A673 (cell line): Measurements from ENCODE around the gene ASB16. TPM values are rescaled to one million over a fixed set of nuclear protein-coding genes. Genes with fewer than 3 reads are reported as not detected.

Experiments used
- BruUV-seq: library from RNA; stranded (reverse); fragments of 400-500 nt; replicated peaks from 2 replicates; lab custom pipeline; 2021; lab: Mats Ljungman, UMichigan
- CTCF ChIA-PET: fragments of 300-600 bp; sonication (Branson Sonifier 250); formaldehyde crosslinking; loops from one replicate; lab custom pipeline; 2022; ENCODE audit warnings: antibody characterized with exemption; lab: Charles Lee
- POLR2A ChIA-PET: fragments of 300-600 bp; sonication (Branson Sonifier 250); formaldehyde crosslinking; loops from one replicate; lab custom pipeline; 2022; ENCODE audit warnings: antibody characterized with exemption; ENCODE audit not compliant: low non-redundant PET; lab: Charles Lee
- DNase-seq: peaks from one replicate; pipeline ENCODE4 v3.0.0-alpha.2; 2015; ENCODE audit warnings: low spot score
- H3K27ac ChIP-seq: fragments of 200-600 bp; sonication (generic); 2 replicates; pipeline ENCODE4 v1.5.1; 2016; ENCODE audit warnings: mixed run types, low read depth, mild to moderate bottlenecking, mixed read lengths, antibody characterized with exemption, low read length; ENCODE audit not compliant: poor library complexity, severe bottlenecking
- H3K27me3 ChIP-seq: fragments of 200-600 bp; sonication (generic); replicated peaks from 2 replicates; pipeline ENCODE4 v1.6.1; 2017; ENCODE audit warnings: mixed run types, low read depth, mild to moderate bottlenecking, mixed read lengths, antibody characterized with exemption, low read length; ENCODE audit not compliant: insufficient read depth, poor library complexity
- H3K36me3 ChIP-seq: fragments of 200-600 bp; sonication (generic); 2 replicates; pipeline ENCODE4 v1.6.1; 2016; ENCODE audit warnings: mixed run types, mild to moderate bottlenecking, mixed read lengths, antibody characterized with exemption, low read length; ENCODE audit not compliant: insufficient read depth, poor library complexity, severe bottlenecking
- H3K4me1 ChIP-seq: fragments of 200-600 bp; sonication (generic); 2 replicates; pipeline ENCODE4 v1.6.1; 2017; ENCODE audit warnings: mixed run types, mild to moderate bottlenecking, mixed read lengths, antibody characterized with exemption, low read length; ENCODE audit not compliant: insufficient read depth, poor library complexity, severe bottlenecking
- H3K4me3 ChIP-seq: fragments of 200-600 bp; sonication (generic); 2 replicates; pipeline ENCODE4 v1.5.1; 2016; ENCODE audit warnings: low read depth, mixed run types, mild to moderate bottlenecking, mixed read lengths, low read length; ENCODE audit not compliant: poor library complexity, severe bottlenecking
- H3K9me3 ChIP-seq: fragments of 200-600 bp; sonication (generic); 2 replicates; pipeline ENCODE4 v1.6.1; 2016; ENCODE audit warnings: mixed run types, low read depth, mild to moderate bottlenecking, mixed read lengths, antibody characterized with exemption, low read length; ENCODE audit not compliant: poor library complexity, severe bottlenecking
- EZH2 ChIP-seq: fragments of 200-600 bp; sonication (generic); IDR thresholded peaks from 2 replicates; pipeline ENCODE4 v1.6.1; 2017; ENCODE audit warnings: borderline replicate concordance, low read depth, mild to moderate bottlenecking, mixed read lengths, antibody characterized with exemption, low read length; ENCODE audit not compliant: poor library complexity, severe bottlenecking
- intact Hi-C: fragments of 100-400 bp; cut with micrococcal nuclease; formaldehyde crosslinking; loops from one replicate; pipeline ENCODE4 v1.10.0; 2022; ENCODE audit not compliant: unreplicated experiment
- total RNA-seq: library from RNA; stranded (reverse); gene quantifications from 2 replicates; pipeline ENCODE4 v1.2.3, GENCODE V29; 2021
- TF ChIP-seq, protein P1 (sequence below): fragments of 300-800, 200-600 bp; sonication (generic); conservative IDR thresholded peaks from 2 replicates; pipeline ENCODE4 v1.5.1; 2017; ENCODE audit warnings: low read depth, mild to moderate bottlenecking, antibody characterized with exemption, low read length, moderate library complexity, mixed read lengths

ASB16 gene
- total RNA-seq, 1 experiment from 2014 or later = 0.17 TPM

DNA sequence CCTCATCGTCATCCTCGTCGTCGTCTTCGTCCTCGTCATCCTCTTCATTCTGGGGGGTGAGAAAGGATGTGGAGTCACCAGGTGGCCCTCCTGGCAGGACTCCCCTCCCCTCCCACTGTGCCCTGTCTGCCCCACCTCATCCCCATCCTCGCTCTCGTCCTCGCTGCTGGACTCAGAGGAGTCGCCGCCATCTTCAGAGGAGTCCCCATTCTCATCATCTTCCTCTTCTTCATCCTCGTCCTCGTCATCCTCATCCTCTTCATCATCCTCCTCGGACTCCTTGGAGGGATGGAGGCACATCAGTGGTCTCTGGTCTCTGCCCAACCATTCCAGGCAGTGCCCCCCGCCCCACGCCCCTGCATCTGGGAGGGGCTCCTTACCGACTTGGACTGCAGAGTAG is 36.8 kb downstream of the ASB16 start:
- Histone ChIP-seq H3K4me1 (no peaks in the 10 kb centered on the region), H3K36me3 (peaks cover 40% of the 10 kb centered on the region), H3K4me3 (no peak overlapping the region), H3K27me3 (no peaks in the 10 kb centered on the region), H3K9me3 (no peaks in the 10 kb centered on the region), H3K27ac (no peak overlapping the region)
- ChIA-PET CTCF (no interaction called here), POLR2A (no interaction called here)
- BruUV-seq = no TSS peak
- no peak for TF ChIP-seq EZH2
- TF ChIP-seq, protein P1, sequence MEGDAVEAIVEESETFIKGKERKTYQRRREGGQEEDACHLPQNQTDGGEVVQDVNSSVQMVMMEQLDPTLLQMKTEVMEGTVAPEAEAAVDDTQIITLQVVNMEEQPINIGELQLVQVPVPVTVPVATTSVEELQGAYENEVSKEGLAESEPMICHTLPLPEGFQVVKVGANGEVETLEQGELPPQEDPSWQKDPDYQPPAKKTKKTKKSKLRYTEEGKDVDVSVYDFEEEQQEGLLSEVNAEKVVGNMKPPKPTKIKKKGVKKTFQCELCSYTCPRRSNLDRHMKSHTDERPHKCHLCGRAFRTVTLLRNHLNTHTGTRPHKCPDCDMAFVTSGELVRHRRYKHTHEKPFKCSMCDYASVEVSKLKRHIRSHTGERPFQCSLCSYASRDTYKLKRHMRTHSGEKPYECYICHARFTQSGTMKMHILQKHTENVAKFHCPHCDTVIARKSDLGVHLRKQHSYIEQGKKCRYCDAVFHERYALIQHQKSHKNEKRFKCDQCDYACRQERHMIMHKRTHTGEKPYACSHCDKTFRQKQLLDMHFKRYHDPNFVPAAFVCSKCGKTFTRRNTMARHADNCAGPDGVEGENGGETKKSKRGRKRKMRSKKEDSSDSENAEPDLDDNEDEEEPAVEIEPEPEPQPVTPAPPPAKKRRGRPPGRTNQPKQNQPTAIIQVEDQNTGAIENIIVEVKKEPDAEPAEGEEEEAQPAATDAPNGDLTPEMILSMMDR = no peak
- intact Hi-C loops = no loop called here
- DNase-seq = no peak

DNA sequence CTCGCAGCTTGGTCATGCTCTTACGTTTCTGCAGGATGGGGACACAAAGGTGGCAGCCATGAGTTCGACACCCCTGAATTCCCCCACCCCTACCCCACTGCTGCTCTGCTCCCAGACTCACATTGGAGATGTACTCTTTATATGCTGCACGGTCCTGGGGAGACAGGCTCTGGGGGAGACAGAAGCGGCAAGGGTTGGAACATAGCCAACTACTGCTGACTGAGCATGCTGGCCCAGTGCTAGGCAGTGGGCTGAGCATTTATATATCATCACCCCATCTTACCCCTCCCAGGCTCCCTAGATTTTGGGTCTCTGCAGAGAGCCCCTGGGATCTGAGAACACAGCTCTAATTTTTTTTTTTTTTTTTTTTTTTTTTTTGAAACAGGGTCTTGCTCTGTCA is 37.2 kb downstream of the ASB16 start:
- H3K4me3 ChIP-seq = no peak overlapping the region
- no peaks in the 10 kb centered on the region for H3K4me1 ChIP-seq
- ChIA-PET CTCF (no interaction called here), POLR2A (no interaction called here)
- no peaks in the 10 kb centered on the region for H3K9me3 ChIP-seq
- no peak for DNase-seq
- TF ChIP-seq, protein P1 = no peak
- TF ChIP-seq EZH2 = no peak
- intact Hi-C loops = no loop called here
- H3K27ac ChIP-seq = no peak overlapping the region
- H3K36me3 ChIP-seq = peaks cover 40% of the 10 kb centered on the region
- no TSS peak for BruUV-seq
- H3K27me3 ChIP-seq = no peaks in the 10 kb centered on the region

DNA sequence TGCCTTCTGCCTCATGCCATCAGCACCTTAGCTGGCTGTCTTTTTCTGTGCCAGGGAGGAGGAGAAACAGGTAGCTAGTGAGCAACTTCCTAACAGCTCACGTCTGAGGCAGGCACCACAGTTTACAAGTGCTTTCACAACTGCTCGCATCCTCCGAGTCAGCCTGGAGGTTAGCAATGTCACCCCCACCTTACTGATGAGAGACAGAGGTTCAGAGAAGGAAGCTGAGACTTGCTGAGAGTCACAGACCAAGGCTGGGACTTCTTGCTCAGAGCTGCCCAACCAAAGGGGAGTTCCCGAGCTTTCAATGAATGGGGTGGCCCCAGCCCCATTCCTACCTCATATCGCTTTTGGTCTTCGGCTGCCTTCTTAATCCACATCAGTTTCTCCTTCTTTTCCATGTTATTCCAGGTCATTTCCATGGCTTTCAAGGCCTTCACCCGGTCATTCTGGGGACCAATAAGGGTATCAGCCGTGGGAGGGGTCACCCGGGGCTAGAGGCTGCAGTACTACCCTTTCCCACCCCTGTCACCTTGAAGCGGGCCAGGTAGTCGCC is 39.4 kb downstream of the ASB16 start:
- no peaks in the 10 kb centered on the region for H3K9me3 ChIP-seq
- H3K27ac ChIP-seq = no peak overlapping the region
- no peaks in the 10 kb centered on the region for H3K4me1 ChIP-seq
- POLR2A ChIA-PET = no interaction called here
- H3K4me3 ChIP-seq = no peak overlapping the region
- H3K27me3 ChIP-seq = no peaks in the 10 kb centered on the region
- TSS peak; percentile 22 for BruUV-seq
- CTCF ChIA-PET = interaction anchor here (0.6 to 1.5 kb wide), 4 partner anchors 9 to 136 kb away, joined by 3 to 6 read pairs (median 4); no protein-coding TSS in a partner anchor
- intact Hi-C loops = loop anchor here (5.0 kb wide), 1 partner anchor 137 kb away; the partner anchor contains the start of gene GRN
- no peak for TF ChIP-seq EZH2
- TF ChIP-seq, protein P1 = no peak
- DNase-seq = no peak
- peaks cover 47% of the 10 kb centered on the region for H3K36me3 ChIP-seq
